Urinary bladder (tissue), 4 donors: ENCODE results near the gene HMCN1. TPM values are rescaled to one million over a fixed set of nuclear protein-coding genes. Genes with fewer than 3 reads are reported as not detected.

Source experiments
- DNase-seq: peaks from one replicate; pipeline ENCODE4 v3.0.0-alpha.2; 2015; ENCODE audit errors: extremely low spot score
- H3K27ac ChIP-seq: one replicate; pipeline ENCODE4 v1.5.1; 2013; ENCODE audit warnings: low read depth, mild to moderate bottlenecking, moderate library complexity
- H3K36me3 ChIP-seq: one replicate; pipeline ENCODE4 v1.6.1; 2013; ENCODE audit warnings: mild to moderate bottlenecking, moderate library complexity; ENCODE audit not compliant: insufficient read depth
- H3K4me1 ChIP-seq: one replicate; pipeline ENCODE4 v1.6.1; 2013; ENCODE audit warnings: mild to moderate bottlenecking, moderate library complexity; ENCODE audit not compliant: insufficient read depth
- H3K4me3 ChIP-seq: one replicate; pipeline ENCODE4 v1.5.1; 2013; ENCODE audit warnings: low read depth, low read length
- WGBS: extraction: QIAGEN DNeasy Blood & Tissue Kit; methylation state at CpG from one replicate; pipeline ENCODE4 v1.1.7; 2013; 5-methylcytosine and 5-hydroxymethylcytosine counted together
- polyA plus RNA-seq: library from polyadenylated mRNA; stranded (reverse); fragments of 200-250 nt; gene quantifications from one replicate; pipeline ENCODE4 v1.2.3, GENCODE V29; 2013
- total RNA-seq: library from RNA; depleted of rRNA; stranded (reverse); fragments of >200 nt; gene quantifications from one replicate; pipeline ENCODE4 v1.2.3, GENCODE V29; 2014
- donor health status: healthy with polysubstance abuse.
- donor health status: healthy.

The HMCN1 gene
- total and polyA plus RNA-seq, 2 donors, result 2.5 to 36.9 TPM

DNA sequence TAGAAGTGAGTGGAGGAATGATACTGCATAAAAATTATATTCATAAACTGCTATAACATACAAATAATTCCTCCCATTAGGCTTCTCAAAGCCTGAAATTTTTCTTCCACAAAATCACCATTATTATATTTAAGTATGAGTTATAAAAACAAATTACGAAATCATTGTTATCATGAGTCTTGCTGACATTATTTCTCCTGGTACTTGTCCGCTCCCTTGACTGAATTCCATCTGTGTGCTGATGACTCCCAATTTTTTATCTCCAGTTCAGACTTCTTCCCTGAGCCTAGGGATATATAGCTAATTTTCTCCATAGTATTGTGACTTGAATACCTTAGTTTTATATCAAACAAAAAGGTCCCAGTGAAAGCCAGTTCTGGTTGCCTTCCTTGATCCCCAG is 268.2 kb downstream of the HMCN1 start:
- no peaks in the 10 kb centered on the region for H3K4me1 ChIP-seq
- no peaks in the 10 kb centered on the region for H3K36me3 ChIP-seq
- H3K4me3 ChIP-seq, result no peak overlapping the region
- WGBS, result 89% methylated on average over 2 of the region's 2 CpGs
- no peak overlapping the region for H3K27ac ChIP-seq
- no peak for DNase-seq

DNA sequence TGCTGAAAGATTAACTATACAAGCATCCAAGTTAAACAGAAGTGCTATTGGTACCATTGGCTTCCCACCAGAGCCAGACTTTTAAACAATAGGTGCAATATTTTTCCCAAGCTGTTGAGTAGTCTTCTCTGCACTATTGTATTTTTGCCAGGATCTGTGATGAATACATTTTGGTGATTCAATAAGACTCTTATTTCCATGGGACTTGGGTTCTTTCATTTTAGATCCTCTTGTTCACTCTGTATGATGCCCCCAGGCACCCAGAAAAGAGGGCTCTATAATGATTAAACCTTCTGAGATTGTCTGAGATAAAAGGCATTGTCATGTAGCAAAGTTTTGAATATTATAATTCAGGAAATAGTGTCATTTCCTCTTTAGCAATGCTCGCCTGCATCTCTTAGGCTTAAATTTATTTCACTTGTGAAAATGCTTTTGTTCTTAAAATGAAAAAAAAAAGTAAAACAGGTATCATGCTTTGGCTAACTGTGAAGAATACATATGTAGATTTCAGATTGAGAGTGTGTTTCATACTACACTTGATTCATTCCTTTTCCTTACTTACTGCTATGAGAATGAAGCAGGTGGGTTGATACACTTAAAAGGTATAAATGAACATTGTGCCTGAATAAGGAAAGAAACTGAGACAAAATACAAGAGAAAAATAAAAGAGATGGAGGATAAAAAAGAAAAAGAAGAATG is 275.0 kb downstream of the HMCN1 start:
- DNase-seq, result no peak
- H3K27ac ChIP-seq, result no peak overlapping the region
- 80% methylated on average over 1 of the region's 1 CpG for WGBS

DNA sequence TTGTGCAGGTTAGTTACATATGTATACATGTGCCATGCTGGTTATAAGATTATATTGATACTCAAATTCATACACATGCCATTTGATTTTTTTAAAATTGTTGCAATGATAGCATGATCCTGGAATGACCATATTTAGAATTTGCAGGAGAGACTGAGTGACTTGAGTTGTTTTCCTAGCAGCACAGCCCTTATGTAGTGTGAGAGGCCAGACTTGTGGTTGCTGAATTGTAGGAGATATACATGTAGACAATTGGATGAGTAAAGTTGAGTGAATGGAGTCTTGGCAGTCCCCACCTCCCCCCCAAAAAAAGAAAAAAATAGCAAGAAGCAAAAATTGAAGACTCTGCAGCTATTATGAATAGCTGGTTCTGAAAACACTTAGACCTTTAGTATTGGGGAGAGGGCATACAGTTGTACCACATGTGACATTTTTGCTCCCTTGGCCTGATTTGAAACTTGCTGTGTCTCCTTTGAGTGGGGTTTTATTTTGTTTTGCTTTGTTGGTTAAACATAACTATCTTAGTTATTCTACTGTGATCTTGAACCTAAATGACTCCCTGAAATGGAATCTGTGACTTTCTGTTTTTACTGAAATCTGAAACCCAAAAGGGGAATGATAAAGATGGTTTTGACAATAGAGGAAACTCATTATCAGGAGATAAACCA is 280.3 kb downstream of the HMCN1 start:
- DNase-seq, result no peak
- H3K4me1 ChIP-seq, result no peaks in the 10 kb centered on the region
- H3K4me3 ChIP-seq, result no peak overlapping the region
- H3K27ac ChIP-seq, result no peak overlapping the region
- H3K36me3 ChIP-seq, result no peaks in the 10 kb centered on the region

More for the DNA sequence above, 275.0 kb downstream of the HMCN1 start:
- no peaks in the 10 kb centered on the region for H3K36me3 ChIP-seq
- no peaks in the 10 kb centered on the region for H3K4me1 ChIP-seq
- H3K4me3 ChIP-seq, result no peak overlapping the region

DNA sequence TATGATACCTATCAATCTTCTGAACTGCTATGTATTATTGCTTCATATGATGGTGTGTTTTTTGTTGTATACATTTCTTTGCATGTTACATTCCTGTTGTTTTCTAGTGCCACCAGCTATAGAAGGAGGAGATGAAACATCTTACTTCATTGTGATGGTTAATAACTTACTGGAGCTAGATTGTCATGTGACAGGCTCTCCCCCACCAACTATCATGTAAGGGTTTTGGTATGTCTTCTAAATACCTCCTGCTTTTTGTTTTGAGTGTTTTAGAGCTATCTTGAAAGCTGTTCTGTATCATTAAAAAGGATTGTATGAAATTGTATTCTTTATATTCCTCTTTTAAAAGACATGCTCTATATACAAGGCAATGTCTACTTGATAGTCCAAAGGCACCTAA is 282.7 kb downstream of the HMCN1 start:
- DNase-seq, result no peak
- Histone ChIP-seq H3K4me3 (no peak overlapping the region), H3K27ac (no peak overlapping the region), H3K4me1 (no peaks in the 10 kb centered on the region), H3K36me3 (no peaks in the 10 kb centered on the region)

DNA sequence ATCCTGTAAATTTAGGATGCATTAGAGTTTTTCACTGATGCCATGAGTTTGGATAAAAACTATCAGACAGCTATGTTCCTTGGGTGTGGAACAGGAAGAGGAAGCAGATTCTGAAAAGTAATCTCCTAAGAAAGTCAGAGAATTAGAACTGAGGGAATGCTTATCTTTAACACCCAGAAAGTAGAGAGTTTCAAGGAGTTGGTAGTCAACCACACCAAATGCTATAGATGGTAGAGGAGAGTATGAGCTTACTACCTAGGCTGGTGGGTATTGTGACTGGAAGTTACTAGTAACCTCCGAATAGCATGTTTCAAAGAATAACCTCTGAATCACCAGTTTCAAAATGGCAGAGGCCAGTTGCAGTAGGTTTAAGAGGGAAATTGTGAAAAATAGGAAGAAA is 288.0 kb downstream of the HMCN1 start:
- 87% methylated on average over 1 of the region's 1 CpG for WGBS
- Histone ChIP-seq H3K4me1 (no peaks in the 10 kb centered on the region), H3K4me3 (no peak overlapping the region), H3K36me3 (no peaks in the 10 kb centered on the region), H3K27ac (no peak overlapping the region)
- DNase-seq, result no peak

DNA sequence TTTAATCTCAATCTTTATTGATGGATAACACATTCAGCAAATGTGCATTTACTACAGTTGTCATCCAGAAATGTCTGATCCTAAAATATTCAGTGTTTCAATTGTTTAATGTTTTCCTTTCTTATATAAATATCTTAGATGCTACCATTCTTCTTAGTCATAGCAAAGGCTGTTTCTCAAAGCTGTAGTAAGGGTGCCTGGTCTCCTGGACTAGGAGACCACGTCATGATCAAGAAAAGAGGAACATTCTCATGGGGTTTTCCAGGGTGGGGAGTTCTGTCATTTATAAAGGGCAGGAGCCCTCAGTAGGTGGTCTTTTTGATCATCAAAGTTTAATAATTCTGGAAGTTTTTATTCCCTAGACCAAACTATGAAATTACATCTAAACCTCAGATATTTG is 292.8 kb downstream of the HMCN1 start:
- WGBS, result 61% methylated on average over 1 of the region's 1 CpG
- H3K4me1 ChIP-seq, result no peaks in the 10 kb centered on the region
- no peak overlapping the region for H3K27ac ChIP-seq
- H3K36me3 ChIP-seq, result no peaks in the 10 kb centered on the region
- DNase-seq, result no peak
- H3K4me3 ChIP-seq, result no peak overlapping the region

DNA sequence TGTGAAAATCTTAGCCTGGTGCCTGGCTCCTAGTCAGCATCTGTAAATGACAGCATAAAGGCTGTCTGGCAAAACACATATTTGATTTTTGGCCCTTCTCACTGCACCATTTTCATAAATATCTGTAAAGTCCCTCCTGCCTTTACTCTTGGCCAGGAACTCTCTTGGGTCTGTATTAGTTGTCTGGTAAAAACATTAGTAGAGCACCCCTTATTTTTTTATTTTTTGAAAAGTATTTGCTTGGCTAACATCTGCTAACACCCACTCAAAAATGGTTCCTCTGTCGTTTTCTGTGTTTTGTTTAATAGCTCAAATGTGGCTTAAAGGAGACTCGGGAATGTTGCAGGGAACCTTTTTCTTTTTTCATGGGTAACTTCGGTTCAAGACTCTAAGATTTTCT is 293.4 kb downstream of the HMCN1 start:
- Histone ChIP-seq H3K27ac (no peak overlapping the region), H3K36me3 (no peaks in the 10 kb centered on the region), H3K4me1 (no peaks in the 10 kb centered on the region), H3K4me3 (no peak overlapping the region)
- no peak for DNase-seq
- WGBS, result 59% methylated on average over 3 of the region's 3 CpGs

DNA sequence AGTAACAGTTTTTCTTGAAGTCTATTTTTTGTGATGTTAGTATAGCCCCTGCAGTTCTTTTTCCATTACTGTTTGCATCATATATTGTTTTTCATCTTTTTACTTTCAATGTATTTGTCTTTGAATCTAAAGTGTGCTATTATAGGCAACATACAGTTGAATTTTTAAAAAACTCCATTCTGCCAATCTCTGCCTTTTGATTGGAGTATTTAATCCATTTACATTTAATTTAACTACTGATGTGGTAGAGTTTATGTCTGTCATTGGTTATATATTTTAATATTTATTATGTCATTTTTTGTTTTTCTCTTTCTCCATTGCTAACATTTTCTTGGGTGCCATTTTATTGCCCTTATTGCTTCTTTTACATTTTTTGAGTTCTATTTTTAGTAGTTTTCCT is 296.3 kb downstream of the HMCN1 start:
- Histone ChIP-seq H3K27ac (no peak overlapping the region), H3K4me3 (no peak overlapping the region), H3K4me1 (no peaks in the 10 kb centered on the region), H3K36me3 (no peaks in the 10 kb centered on the region)
- DNase-seq, result no peak

DNA sequence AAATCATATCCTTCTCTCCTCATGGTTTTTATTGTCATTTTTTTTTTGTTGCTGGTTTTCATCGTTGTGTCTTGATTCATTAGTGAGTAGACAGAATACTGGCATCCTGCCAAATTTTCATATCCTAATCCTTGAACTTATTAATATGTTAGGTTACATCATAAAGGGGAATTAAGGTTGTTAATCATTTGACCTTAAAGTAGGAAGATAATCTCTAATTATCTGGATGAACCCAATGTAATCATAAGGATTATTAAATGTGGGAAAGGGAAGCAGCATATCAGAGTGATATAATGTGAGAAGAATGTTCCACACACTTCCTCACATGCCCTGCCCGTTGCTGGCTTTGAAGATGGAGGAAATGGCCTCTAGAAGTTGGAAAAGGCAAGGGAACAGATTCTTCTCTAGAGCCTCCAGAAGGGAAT is 299.7 kb downstream of the HMCN1 start:
- Histone ChIP-seq H3K4me1 (no peaks in the 10 kb centered on the region), H3K27ac (no peak overlapping the region), H3K36me3 (no peaks in the 10 kb centered on the region), H3K4me3 (no peak overlapping the region)
- no peak for DNase-seq
- WGBS, result 9% methylated on average over 2 of the region's 2 CpGs

DNA sequence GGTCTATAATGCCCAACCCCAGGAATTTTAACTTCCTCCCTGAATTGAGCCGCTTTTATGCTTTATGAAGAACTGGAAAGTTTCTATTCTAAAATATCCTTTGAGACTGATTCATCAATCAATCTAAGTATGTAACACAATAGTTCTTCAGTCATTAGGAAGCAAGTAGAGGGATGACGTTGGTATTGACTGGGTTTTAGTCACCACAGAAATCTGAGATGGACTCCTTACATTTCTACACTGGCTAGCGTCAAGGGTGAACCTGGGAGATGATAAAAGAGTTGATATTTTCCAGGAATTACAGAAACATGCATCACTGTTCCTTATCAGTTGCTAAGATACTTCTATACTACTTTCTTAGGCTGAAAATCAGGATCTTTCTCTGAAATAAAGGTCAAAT is 308.0 kb downstream of the HMCN1 start:
- Histone ChIP-seq H3K4me3 (no peak overlapping the region), H3K27ac (no peak overlapping the region), H3K4me1 (no peaks in the 10 kb centered on the region), H3K36me3 (no peaks in the 10 kb centered on the region)
- 82% methylated on average over 3 of the region's 3 CpGs for WGBS
- DNase-seq, result no peak

DNA sequence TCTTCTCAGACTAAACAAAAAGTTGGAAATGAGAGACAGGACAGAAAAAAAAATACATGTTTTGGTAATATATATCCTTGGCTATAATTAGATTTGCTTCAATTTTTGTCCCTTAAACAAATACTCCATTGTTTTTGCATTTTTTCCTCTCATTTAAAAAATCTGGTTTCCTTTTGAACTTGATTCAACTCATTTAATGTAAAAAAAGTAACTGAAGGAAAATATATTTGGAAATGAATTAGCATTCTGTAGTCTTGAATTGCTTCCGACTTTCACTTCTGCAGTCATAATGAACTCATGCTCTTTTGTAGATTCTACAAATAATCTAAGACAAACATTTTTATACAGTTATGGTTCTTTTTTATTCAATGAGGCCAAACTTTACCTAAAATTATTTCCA is 309.1 kb downstream of the HMCN1 start:
- DNase-seq, result no peak
- Histone ChIP-seq H3K4me3 (no peak overlapping the region), H3K4me1 (no peaks in the 10 kb centered on the region), H3K27ac (no peak overlapping the region), H3K36me3 (no peaks in the 10 kb centered on the region)
- 69% methylated on average over 1 of the region's 1 CpG for WGBS

DNA sequence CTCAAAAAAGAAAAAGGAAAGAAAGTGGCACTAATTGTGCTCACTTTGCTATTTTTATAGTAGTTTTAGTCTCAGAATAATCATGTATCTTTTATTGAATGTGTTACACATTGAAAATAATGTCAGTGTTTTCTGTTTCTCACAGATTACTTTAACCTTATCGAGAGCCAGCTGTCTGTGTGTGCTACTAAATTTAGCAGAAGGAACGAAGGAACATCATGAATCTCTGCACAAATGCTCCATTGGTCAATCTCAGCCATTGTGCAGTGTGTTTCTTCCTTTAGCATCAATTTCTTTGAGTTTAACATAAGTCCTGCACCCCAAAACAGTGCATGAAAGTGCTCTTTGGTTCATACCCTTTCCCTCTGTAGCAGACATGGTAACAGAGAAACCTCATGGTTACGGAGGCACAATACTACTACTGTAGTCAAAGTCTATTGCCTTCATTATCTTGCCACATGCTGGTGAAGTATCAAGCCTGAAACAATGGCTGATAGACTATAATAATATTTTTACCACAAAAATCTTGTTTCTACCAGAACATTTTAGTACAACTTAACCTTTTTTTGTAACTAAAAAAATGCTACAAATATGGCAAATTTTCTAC is 310.0 kb downstream of the HMCN1 start:
- Histone ChIP-seq H3K27ac (no peak overlapping the region), H3K4me1 (no peaks in the 10 kb centered on the region), H3K4me3 (no peak overlapping the region), H3K36me3 (no peaks in the 10 kb centered on the region)
- no peak for DNase-seq
- 37% methylated on average over 3 of the region's 3 CpGs for WGBS

DNA sequence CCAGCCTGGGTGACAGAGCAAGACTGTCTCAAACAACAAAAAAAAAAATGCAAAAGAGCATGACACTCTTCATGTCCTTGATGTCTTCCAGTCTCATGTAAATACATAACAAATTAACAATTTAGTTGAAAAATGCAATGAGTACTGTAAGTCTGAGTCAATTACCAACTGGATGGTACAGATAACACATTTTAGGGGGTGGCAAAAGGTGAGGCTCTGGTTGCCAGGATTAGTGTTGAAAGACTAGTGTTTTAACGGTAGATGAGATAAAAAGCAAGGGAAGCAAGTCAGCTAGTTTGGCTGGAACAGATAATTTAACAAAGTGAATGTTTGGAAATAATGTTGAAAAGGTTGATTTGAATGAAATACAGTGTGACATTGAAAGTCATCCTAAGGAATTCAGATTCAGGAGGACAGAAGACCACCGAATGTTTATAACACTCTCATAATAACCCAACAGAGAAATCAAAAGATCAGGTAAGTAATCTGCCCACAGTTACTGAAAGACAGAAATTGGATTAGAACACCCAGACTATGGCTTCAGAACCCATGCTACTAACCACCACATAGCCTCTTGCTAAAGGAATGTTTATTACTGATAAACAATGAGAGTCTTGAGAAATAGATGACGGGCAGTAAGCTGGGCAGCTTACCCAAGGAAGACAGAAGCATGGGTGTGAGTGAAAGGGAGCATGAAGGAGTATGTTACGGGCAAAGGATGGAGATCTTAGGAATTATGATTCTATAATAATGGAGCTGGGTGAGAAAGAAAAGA is 312.4 kb downstream of the HMCN1 start:
- no peaks in the 10 kb centered on the region for H3K36me3 ChIP-seq
- DNase-seq, result no peak
- no peak overlapping the region for H3K27ac ChIP-seq
- H3K4me1 ChIP-seq, result no peaks in the 10 kb centered on the region
- 85% methylated on average over 4 of the region's 4 CpGs for WGBS
- no peak overlapping the region for H3K4me3 ChIP-seq

DNA sequence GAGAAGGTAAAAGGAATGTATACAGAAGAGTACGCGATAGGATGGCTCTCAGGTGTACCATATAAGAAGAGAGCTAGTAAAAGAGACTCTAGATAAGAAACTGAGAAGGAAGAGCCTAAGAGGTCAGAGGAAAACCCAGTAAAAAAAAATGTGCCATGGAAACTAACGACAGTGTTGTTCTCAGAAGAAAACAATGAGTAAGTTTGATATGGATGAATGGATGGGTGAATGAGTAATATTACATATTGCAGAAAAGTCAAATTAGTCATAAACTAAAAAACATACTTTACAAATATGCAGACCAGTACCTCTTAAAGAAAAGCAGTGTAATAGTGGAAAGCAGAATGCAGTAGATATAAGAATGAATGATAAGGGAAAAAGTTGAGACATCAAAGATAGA is 316.2 kb downstream of the HMCN1 start:
- H3K27ac ChIP-seq, result no peak overlapping the region
- DNase-seq, result no peak
- no peak overlapping the region for H3K4me3 ChIP-seq
- WGBS, result 83% methylated on average over 3 of the region's 3 CpGs
- no peaks in the 10 kb centered on the region for H3K36me3 ChIP-seq
- no peaks in the 10 kb centered on the region for H3K4me1 ChIP-seq
